Measurements from ENCODE around the gene FLT1.

DNA sequence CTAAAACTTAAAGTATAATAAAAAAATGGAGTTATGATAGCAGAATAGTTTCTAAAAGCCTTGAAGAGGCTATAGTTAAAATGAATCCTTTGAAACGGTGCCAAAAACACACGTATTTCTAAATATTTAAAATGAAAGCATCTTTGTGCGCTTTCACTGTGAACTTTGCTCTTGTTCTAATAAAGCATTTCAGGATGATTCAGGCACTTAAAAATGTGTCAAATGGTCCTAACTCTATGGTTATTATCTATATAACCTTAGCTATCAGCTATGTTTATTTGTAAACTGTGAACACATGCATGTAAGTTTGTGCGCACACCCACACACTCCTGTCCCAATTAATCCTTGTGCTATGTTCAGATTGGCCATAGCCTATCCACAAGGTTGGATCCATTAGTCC, 124.5 kb downstream of the FLT1 start:
- no peak for TF ChIP-seq CTCF (IDR thresholded peaks at IDR 0.05; ENCODE audit: low read length)
- TF ChIP-seq EZH2 (IDR thresholded peaks at IDR 0.05; ENCODE audit: borderline replicate concordance, low read length): no peak

Data from OCI-LY1 (cell line).